Endothelial cell (in vitro differentiated cells): ENCODE data around the gene MAML2. TPM values are rescaled to one million over a fixed set of nuclear protein-coding genes. Genes with fewer than 3 reads are reported as not detected.
A peak's percentile ranks its signal among the peaks of the same experiment; 100 is the strongest.

Experiments
- DNase-seq: peaks from one replicate; pipeline ENCODE4 v3.0.0; 2021; ENCODE audit warnings: low spot score
- H3K27ac Mint-ChIP-seq: one replicate; pipeline ENCODE4 v1.8.0; 2021; ENCODE audit warnings: mixed read lengths, inconsistent platforms; ENCODE audit not compliant: unreplicated experiment
- H3K27me3 Mint-ChIP-seq: one replicate; pipeline ENCODE4 v1.8.0; 2021; ENCODE audit warnings: mild to moderate bottlenecking, moderate library complexity, mixed read lengths, inconsistent platforms; ENCODE audit not compliant: unreplicated experiment
- H3K36me3 Mint-ChIP-seq: one replicate; pipeline ENCODE4 v1.8.0; 2021; ENCODE audit warnings: mild to moderate bottlenecking, low read depth, mixed read lengths, inconsistent platforms; ENCODE audit not compliant: unreplicated experiment
- H3K4me1 Mint-ChIP-seq: one replicate; pipeline ENCODE4 v1.8.0; 2021; ENCODE audit warnings: mild to moderate bottlenecking, mixed read lengths, inconsistent platforms; ENCODE audit not compliant: unreplicated experiment
- H3K4me3 Mint-ChIP-seq: one replicate; pipeline ENCODE4 v1.8.0; 2021; ENCODE audit warnings: mild to moderate bottlenecking, mixed read lengths, inconsistent platforms; ENCODE audit not compliant: unreplicated experiment
- H3K9me3 Mint-ChIP-seq: one replicate; pipeline ENCODE4 v1.8.0; 2021; ENCODE audit warnings: mixed read lengths, inconsistent platforms; ENCODE audit not compliant: unreplicated experiment
- CTCF ChIP-seq: fragments of 200-600 bp; sonication (generic); IDR thresholded peaks from one replicate; pipeline ENCODE4 v1.5.0; 2021; ENCODE audit warnings: antibody characterized with exemption; ENCODE audit not compliant: unreplicated experiment
- long read RNA-seq: library from polyadenylated mRNA; unstranded; transcript quantifications from one replicate; pipeline ENCODE4 v2.0.0, GENCODE V29; 2020; ENCODE audit not compliant: unreplicated experiment
- total RNA-seq: library from RNA; stranded (reverse); fragmentation: NEBNext Ultra II Directional; extraction: Animal tissue kit (Norgen Biotek cat#: 25700); gene quantifications from one replicate; pipeline ENCODE4 v1.2.1, GENCODE V29; 2021; ENCODE audit not compliant: unreplicated experiment

The MAML2 gene
- total RNA-seq = 6.2 TPM
- long read RNA-seq = 0 reads

- TF ChIP-seq CTCF = peak; percentile 77
These were observed at the start of gene MAML2 for GRCh38 chr11:96342961-96343711. TSS of gene MAML2 (minus strand) at chr11:96343195. CDS start at chr11:96341895, 1,300 bp downstream.

GRCh38 chr11:96391698-96392307 lies 48.8 kb upstream of the MAML2 start:
- Mint-ChIP-seq H3K4me3 (no peak overlapping the region), H3K27me3 (peaks cover 5% of the 10 kb centered on the region), H3K4me1 (peaks cover 15% of the 10 kb centered on the region), H3K9me3 (no peaks in the 10 kb centered on the region), H3K27ac (no peak overlapping the region), H3K36me3 (no peaks in the 10 kb centered on the region)
- no peak for TF ChIP-seq CTCF
- DNase-seq = no peak

More at GRCh38 chr11:96342961-96343711, at the start of gene MAML2:
- peak within 1 kb of the TSS; percentile 91 for H3K4me3 Mint-ChIP-seq
- peaks cover 13% of the 10 kb centered on the region for H3K4me1 Mint-ChIP-seq
- H3K27ac Mint-ChIP-seq = peak within 1 kb of the TSS; percentile 67
- H3K27me3 Mint-ChIP-seq = no peaks in the 10 kb centered on the region
- no peaks in the 10 kb centered on the region for H3K9me3 Mint-ChIP-seq
- DNase-seq = peak; percentile 86
- peaks cover under 1% of the 10 kb centered on the region for H3K36me3 Mint-ChIP-seq

GRCh38 chr11:96390488-96390792 lies 47.4 kb upstream of the MAML2 start:
- Mint-ChIP-seq H3K27ac (peak overlapping the region; percentile 96), H3K4me1 (peaks cover 15% of the 10 kb centered on the region), H3K4me3 (peak overlapping the region; percentile 98), H3K36me3 (no peaks in the 10 kb centered on the region), H3K9me3 (no peaks in the 10 kb centered on the region), H3K27me3 (peaks cover 5% of the 10 kb centered on the region)
- TF ChIP-seq CTCF = no peak
- no peak for DNase-seq

GRCh38 chr11:96389720-96390487 lies 46.9 kb upstream of the MAML2 start, which contains the start of the genes CCDC82 and JRKL:
TSS of gene CCDC82 (minus strand) at chr11:96389912. CDS start at chr11:96384747, 5,165 bp downstream.
TSS of gene JRKL (plus strand) at chr11:96390013. CDS start at chr11:96390650, 637 bp downstream.
- no peak for TF ChIP-seq CTCF
- Mint-ChIP-seq H3K4me3 (peak within 1 kb of the TSS; percentile 98), H3K4me1 (peaks cover 15% of the 10 kb centered on the region), H3K36me3 (no peaks in the 10 kb centered on the region), H3K9me3 (no peaks in the 10 kb centered on the region), H3K27ac (peak within 1 kb of the TSS; percentile 96), H3K27me3 (peaks cover 5% of the 10 kb centered on the region)
- peak; percentile 97 for DNase-seq
